GM21360 (cell line): ENCODE results near the gene FGF2.
"Not testable (repeated sequence)": the region's sequence is repeated elsewhere in the genome, so short reads cannot be mapped to it uniquely, and the experiment has no call there.

Experiments
- ATAC-seq: cut with Tn5 transposase; IDR thresholded peaks from one replicate; pipeline ENCODE4 v1.9.1; 2021; ENCODE audit warnings: mild to moderate bottlenecking, moderate library complexity; ENCODE audit not compliant: unreplicated experiment

FGF2 gene

GRCh38 chr4:122917731-122918130, 91.1 kb downstream of the FGF2 start:
- ATAC-seq = no peak

GRCh38 chr4:122920473-122920872, 93.8 kb downstream of the FGF2 start:
- ATAC-seq = no peak

- ATAC-seq = no peak
These were observed 94.7 kb downstream of the FGF2 start for GRCh38 chr4:122921300-122921699.

- ATAC-seq = peak; percentile 54
These were observed 95.6 kb downstream of the FGF2 start, which contains the start of gene NUDT6 for GRCh38 chr4:122921971-122922876. Gene NUDT6 (minus strand): TSS chr4:122922597. CDS start chr4:122922572, 25 bp downstream.

GRCh38 chr4:122922877-122923511, 96.4 kb downstream of the FGF2 start:
- ATAC-seq = peak; percentile 96

- ATAC-seq = no peak
These were observed 102.3 kb downstream of the FGF2 start for GRCh38 chr4:122928930-122929329.

- ATAC-seq = no peak
These were observed 104.2 kb downstream of the FGF2 start for GRCh38 chr4:122930862-122931261.

GRCh38 chr4:122932763-122933162, 106.1 kb downstream of the FGF2 start:
- ATAC-seq = no peak

- ATAC-seq = not testable (repeated sequence)
These were observed 118.5 kb downstream of the FGF2 start for GRCh38 chr4:122945136-122945535.

- ATAC-seq = no peak
These were observed 119.5 kb downstream of the FGF2 start for GRCh38 chr4:122946142-122946541.
